ENCODE measurements around the gene RNF213.

Gene RNF213

DNA sequence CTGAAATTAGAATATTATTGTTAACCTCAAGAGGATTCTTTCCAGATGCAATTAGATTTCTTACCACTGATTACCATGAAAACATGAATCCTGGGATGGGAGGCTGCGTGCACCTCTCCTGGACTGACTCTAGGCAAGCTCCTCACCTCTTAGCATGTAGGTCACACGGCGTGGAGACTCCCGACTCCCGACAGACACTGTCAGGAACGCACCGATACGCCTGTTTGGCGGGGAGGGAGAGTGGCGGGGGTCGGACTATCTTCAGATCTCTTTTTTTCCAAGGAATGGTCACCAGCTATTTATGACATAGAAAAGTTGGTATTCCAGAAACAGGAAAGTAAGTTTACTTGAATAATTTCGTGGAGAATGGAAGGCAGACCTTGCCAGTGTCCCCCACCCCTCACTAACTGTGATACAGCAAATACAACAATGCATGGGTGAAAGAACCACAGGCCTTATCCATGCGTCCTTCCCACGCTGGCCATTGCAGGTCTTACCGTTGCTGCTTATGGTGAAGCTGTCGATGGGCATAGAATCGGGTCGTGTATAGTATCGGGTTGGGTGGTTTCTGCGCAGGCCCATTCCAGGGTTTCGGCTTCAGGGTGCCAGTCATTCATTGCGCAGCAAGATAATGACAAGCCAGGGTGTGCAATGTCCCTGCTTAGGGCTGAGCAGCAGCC, 91.7 kb downstream of the RNF213 start:
- no peak for DNase-seq (ENCODE audit: low spot score)

DNA sequence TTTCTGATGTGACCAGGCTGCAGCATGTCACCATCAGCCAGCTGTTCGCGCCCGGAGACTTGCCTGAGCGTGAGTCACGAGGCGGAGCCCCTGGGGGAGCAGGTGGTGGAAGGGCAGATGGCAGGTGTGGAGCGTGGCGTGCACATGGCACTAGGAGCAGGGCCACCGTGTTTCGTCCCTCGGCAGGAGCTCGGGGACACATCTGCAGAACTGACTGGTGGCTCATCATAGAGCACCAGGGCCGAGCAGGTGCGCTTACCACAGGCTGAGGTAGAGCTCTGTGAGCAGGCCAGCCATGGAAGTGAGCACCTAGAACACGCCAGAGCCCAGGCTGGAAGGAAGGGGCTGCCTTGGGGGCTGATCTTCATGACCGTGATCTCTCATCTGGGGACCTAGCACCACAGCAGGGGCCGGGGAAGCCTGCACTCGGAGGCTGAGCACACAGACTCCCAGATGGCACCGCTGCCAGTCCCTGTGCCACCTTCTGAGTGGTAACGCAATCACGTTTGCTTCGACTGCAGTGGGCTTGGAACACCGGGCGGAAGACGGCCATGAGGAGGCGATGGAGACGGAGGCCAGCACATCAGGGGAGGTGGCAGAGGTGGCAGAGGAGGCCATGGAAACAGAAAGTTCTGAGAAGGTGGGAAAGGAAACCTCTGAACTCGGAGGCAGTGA, 92.5 kb downstream of the RNF213 start:
- DNase-seq (ENCODE audit: low spot score), result no peak

- DNase-seq (ENCODE audit: low spot score), result no peak
These were observed 93.1 kb downstream of the RNF213 start for GRCh38 chr17:80353718-80354275.

- no peak for DNase-seq (ENCODE audit: low spot score)
These were observed 93.7 kb downstream of the RNF213 start for GRCh38 chr17:80354336-80354735.

GRCh38 chr17:80356231-80356856, 95.7 kb downstream of the RNF213 start:
- no peak for DNase-seq (ENCODE audit: low spot score)

DNA sequence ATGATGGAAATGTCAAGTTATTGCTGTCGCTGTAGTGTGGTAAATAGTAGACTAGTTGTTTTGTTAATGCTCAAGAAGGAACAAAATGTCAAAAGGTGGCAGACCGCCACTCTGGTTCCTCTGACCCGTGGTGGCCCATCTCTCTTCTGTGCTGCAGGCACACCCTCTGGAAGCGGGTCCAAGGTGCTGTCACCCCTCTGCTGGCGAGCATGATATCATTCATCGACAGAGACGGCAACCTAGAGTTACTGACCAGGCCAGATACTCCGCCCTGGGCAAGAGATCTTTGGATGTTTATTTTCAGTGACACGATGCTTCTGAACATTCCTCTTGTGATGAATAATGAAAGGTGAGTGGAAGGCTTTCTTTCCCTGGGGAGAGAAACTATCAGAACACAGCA, 97.5 kb downstream of the RNF213 start:
- no peak for DNase-seq (ENCODE audit: low spot score)

DNA sequence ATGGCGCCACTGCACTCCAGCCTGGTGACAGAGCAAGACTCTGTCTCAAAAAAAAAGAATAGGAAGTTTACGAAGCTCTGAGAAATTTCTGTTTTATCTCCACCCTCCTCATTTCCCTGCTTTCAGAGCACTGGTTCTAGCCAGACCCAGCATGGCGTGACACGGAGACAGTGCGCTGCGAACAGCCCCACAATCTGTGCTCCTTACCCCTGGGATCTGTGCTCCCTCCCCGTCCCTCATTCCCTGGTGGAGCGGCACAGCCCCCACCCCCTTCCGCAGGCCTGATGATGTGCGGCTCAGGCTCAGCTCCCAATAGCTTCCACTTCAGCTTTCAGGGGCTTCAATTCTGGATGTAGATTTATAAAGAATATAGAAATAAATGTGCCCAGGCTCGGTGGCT, 98.2 kb downstream of the RNF213 start:
- no peak for DNase-seq (ENCODE audit: low spot score)

- DNase-seq (ENCODE audit: low spot score), result no peak
These were observed 98.9 kb downstream of the RNF213 start for GRCh38 chr17:80359422-80360110.

DNA sequence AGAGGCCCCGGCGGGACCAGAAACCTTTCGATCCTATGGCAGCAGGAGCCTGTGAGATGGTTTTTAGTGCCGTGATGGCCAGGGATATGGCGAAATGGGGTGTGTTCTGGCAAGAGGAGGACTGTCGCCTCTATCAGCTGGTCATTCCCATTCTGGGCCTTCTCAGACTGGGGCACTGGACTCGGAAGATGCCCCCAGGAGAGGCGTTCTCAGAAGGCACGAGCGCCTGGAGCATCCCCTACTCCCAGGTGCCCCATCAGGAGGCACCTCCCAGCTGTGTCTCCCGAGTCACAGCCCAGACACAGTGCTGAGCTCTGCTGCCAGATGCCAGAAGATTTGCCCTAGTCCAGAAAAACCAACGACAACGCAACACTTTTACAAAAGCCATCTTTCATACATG, 99.7 kb downstream of the RNF213 start:
- no peak for DNase-seq (ENCODE audit: low spot score)

- peak; percentile 72 for DNase-seq (ENCODE audit: low spot score)
These were observed 101.0 kb downstream of the RNF213 start for GRCh38 chr17:80361495-80362220.

DNA sequence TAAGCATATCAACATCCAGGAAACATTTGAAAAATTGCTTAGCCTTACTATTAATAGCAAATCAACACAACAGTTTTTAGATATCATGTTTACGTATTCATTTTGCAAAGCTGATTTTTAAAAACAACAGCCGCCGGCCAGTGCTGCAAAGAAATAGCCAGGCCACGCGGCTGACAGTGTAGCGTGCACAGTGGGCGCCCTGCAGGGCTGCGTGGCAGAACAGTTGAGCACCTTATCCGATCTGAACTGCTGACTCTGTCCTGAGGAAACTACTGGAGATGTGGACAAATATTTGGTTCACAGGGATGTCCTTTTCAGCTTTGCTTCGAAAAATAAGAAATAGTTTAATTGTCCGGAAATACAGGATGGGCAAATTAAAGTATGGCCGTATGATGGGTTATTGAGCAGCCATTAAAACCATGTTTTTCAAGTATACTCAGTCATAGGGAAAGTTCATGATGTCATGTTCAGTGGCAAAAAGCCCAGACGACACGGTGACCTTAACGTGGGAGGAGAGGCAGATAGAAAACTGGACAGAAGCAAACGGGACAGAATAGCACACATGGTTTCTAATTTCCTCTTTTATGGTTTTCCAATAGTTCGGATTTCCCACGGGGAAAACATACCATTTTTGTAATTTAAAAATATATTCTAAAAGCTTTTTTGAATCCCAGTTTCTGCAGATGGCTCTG, 101.9 kb downstream of the RNF213 start:
- DNase-seq (ENCODE audit: low spot score), result no peak

DNA sequence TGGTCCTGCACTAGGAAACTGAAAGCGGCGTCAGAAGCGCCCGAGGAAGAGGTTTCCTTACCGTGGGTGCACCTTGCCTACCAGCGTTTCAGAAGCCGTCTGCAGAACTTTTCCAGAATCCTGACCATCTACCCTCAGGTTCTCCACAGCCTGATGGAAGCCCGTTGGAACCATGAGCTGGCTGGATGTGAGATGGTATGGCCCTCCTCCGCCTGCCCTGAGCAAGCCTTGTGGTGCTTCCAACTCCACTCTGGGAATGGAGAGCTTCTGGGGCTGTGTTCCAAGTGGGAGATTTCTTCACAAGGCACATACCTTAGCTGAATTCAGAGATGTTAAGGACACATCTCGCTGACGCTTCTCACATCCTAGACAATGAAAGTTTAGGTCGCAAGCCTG, 102.5 kb downstream of the RNF213 start:
- no peak for DNase-seq (ENCODE audit: low spot score)

DNA sequence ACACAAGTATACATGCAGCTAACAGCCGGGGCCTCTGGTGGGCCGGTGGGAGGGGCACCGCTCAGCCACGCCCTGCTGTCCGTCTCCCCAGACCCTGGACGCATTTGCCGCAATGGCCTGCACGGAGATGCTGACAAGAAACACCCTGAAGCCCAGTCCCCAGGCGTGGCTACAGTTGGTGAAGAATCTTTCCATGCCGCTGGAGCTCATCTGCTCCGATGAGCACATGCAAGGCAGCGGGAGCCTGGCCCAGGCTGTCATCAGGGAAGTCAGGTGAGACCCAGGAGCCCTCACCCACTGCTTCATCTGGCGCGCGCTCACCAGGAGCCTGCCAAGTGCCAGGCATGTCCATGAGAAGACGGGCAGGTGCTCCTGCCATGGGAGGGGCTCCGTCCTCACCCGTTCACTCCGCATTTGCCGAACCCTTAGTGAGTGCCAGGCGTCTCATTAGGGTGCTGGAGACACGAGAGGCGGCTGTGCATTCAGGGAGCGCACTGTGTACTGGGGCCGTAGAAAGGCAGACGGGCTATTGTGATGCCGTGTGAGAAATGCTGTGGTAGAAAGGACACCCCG, 103.0 kb downstream of the RNF213 start:
- DNase-seq (ENCODE audit: low spot score), result no peak

- DNase-seq (ENCODE audit: low spot score), result peak; percentile 70
These were observed 103.5 kb downstream of the RNF213 start for GRCh38 chr17:80364091-80364691.

- DNase-seq (ENCODE audit: low spot score), result no peak
These were observed 104.6 kb downstream of the RNF213 start for GRCh38 chr17:80365001-80365965.

GRCh38 chr17:80365983-80366382, 105.3 kb downstream of the RNF213 start:
- no peak for DNase-seq (ENCODE audit: low spot score)

- no peak for DNase-seq (ENCODE audit: low spot score)
These were observed 106.9 kb downstream of the RNF213 start for GRCh38 chr17:80367503-80367902.

DNA sequence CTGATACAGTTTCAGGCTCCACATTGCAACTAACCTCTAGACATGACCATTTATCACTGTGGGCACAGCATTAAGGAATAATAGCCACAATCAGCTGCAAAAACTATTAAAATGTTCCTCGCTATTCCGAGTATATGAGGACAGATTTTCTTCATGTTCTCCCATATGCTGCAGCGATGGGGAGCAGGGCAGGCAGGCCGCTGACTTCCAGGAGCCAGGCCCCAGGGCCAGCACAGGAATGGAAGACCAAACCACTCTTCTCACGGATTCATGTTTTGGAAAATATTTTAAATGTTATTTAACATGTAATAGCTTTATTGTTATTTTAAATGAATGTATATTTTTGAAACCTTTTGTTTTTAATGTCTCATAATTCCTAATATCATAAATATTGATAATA, 110.5 kb downstream of the RNF213 start:
- DNase-seq (ENCODE audit: low spot score), result no peak

DNA sequence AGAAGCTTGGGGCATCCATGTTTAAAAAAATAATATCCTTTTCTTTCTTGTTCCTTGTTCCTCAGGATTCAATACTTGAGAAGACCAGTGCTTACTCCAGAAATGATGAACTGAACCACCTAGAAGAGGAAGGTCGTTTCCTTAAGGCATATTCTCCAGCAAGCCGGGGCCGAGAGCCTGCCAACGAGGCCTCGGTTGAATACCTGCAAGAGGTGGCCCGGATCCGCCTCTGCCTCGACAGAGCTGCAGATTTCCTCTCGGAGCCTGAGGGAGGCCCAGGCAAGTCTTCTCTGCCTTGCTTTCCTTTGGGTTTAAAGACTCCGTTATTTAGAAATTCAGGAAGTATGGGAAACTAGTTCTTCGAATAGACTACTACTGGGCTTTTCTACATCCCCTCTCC, 111.8 kb downstream of the RNF213 start:
- no peak for DNase-seq (ENCODE audit: low spot score)

All from ecto neural progenitor cell (in vitro differentiated cells).